HEK293 (cell line): ENCODE data around the gene MLIP.

Experiments
- CTCF ChIA-PET: fragments of 350-600 bp; formaldehyde crosslinking; extraction: SDS; loops from one replicate; lab custom pipeline; 2021; ENCODE audit warnings: antibody characterized with exemption; lab: Yijun Ruan, JAX
- POLR2A ChIA-PET: fragments of 300-600 bp; formaldehyde crosslinking; extraction: SDS; loops from one replicate; lab custom pipeline; 2020; ENCODE audit warnings: antibody characterized with exemption, inconsistent platforms; lab: Yijun Ruan, JAX
- H3K27ac ChIP-seq: fragments of 200-500 bp; sonication (Bioruptor generic); 2 replicates; pipeline ENCODE4 v1.5.1; 2014; ENCODE audit warnings: low read depth, low read length, control low read depth, inconsistent platforms; ENCODE audit errors: extremely low read depth
- H3K36me3 ChIP-seq, 2 experiments: fragments of 200-500 bp in 1 of 2; sonication (Bioruptor generic) in 1 of 2; 1 replicate in 1 of 2; 2 replicates in 1 of 2; pipeline ENCODE4 v1.5.1; 2014 to 2017; ENCODE audit warnings: inconsistent platforms in 2 of 2, low read length in 2 of 2; ENCODE audit not compliant: control insufficient read depth in 2 of 2, insufficient read depth in 1 of 2
- H3K4me1 ChIP-seq: fragments of 200-500 bp; sonication (Bioruptor generic); 2 replicates; pipeline ENCODE4 v1.5.1; 2014; ENCODE audit warnings: mild to moderate bottlenecking, low read length, inconsistent platforms; ENCODE audit not compliant: control insufficient read depth, insufficient read depth
- H3K4me3 ChIP-seq: 2 replicates; pipeline ENCODE4 v1.5.1; 2011; ENCODE audit warnings: low read depth, mild to moderate bottlenecking, control low read depth, low read length, moderate library complexity
- H3K9me3 ChIP-seq: fragments of 200-500 bp; sonication (Bioruptor generic); 2 replicates; pipeline ENCODE4 v1.5.1; 2014; ENCODE audit warnings: low read depth, low read length, inconsistent platforms; ENCODE audit not compliant: control insufficient read depth, insufficient read depth
- CTCF ChIP-seq: fragments of 450-650 bp; formaldehyde crosslinking; IDR thresholded peaks from 2 replicates; pipeline ENCODE4 v1.5.1; 2016; ENCODE audit warnings: missing biosample characterization, missing genetic modification characterization
- GLIS1 ChIP-seq: fragments of 450-650 bp; formaldehyde crosslinking; IDR thresholded peaks from 2 replicates; pipeline ENCODE4 v1.5.1; 2016; ENCODE audit warnings: missing biosample characterization, missing genetic modification characterization
- MEIS1 ChIP-seq: sonication (generic); formaldehyde crosslinking; IDR thresholded peaks from 2 replicates; pipeline ENCODE4 v1.8.1; 2022; ENCODE audit warnings: missing genetic modification reagents, mild to moderate bottlenecking, borderline replicate concordance
- PRDM6 ChIP-seq: fragments of 450-650 bp; formaldehyde crosslinking; IDR thresholded peaks from 2 replicates; pipeline ENCODE4 v1.5.1; 2017; ENCODE audit warnings: missing biosample characterization, missing genetic modification characterization
- REPIN1 ChIP-seq: fragments of 450-650 bp; formaldehyde crosslinking; IDR thresholded peaks from 2 replicates; pipeline ENCODE4 v1.5.1; 2017; ENCODE audit warnings: missing biosample characterization, missing genetic modification characterization, low read depth
- ZBTB17 ChIP-seq: fragments of 450-650 bp; formaldehyde crosslinking; IDR thresholded peaks from 2 replicates; pipeline ENCODE4 v1.5.1; 2016; ENCODE audit warnings: missing biosample characterization, missing genetic modification characterization
- ZIC2 ChIP-seq: fragments of 450-650 bp; formaldehyde crosslinking; IDR thresholded peaks from 2 replicates; pipeline ENCODE4 v1.5.1; 2016; ENCODE audit warnings: missing biosample characterization, missing genetic modification characterization
- ZNF133 ChIP-seq: fragments of 450-650 bp; formaldehyde crosslinking; IDR thresholded peaks from 2 replicates; pipeline ENCODE4 v1.5.1; 2016; ENCODE audit warnings: missing biosample characterization, missing genetic modification characterization
- ZNF138 ChIP-seq: fragments of 450-650 bp; formaldehyde crosslinking; IDR thresholded peaks from 2 replicates; pipeline ENCODE4 v1.5.1; 2016; ENCODE audit warnings: missing biosample characterization, missing genetic modification characterization, borderline replicate concordance
- ZNF18 ChIP-seq: fragments of 450-650 bp; formaldehyde crosslinking; IDR thresholded peaks from 2 replicates; pipeline ENCODE4 v1.5.1; 2016; ENCODE audit warnings: missing biosample characterization, missing genetic modification characterization
- ZNF274 ChIP-seq, 2 experiments: fragments of 200-500 bp in 1 of 2; fragments of 450-650 bp in 1 of 2; sonication (Bioruptor generic) in 1 of 2; formaldehyde crosslinking in 1 of 2; IDR thresholded peaks; 2 replicates each; pipeline versions ENCODE4 v1.5.1 to v1.6.1; 2014 to 2016; ENCODE audit warnings: borderline replicate concordance in 1 of 2, inconsistent platforms in 1 of 2, low read length in 1 of 2, missing biosample characterization in 1 of 2, missing genetic modification characterization in 1 of 2
- ZNF311 ChIP-seq: fragments of 450-650 bp; formaldehyde crosslinking; IDR thresholded peaks from 2 replicates; pipeline ENCODE4 v1.5.1; 2017; ENCODE audit warnings: missing biosample characterization, missing genetic modification characterization, borderline replicate concordance
- ZNF433 ChIP-seq: fragments of 450-650 bp; formaldehyde crosslinking; IDR thresholded peaks from 2 replicates; pipeline ENCODE4 v1.5.1; 2016; ENCODE audit warnings: missing biosample characterization, missing genetic modification characterization, low read depth
- ZNF792 ChIP-seq: fragments of 450-650 bp; formaldehyde crosslinking; IDR thresholded peaks from 2 replicates; pipeline ENCODE4 v1.5.1; 2016; ENCODE audit warnings: missing biosample characterization, missing genetic modification characterization
- ZNF843 ChIP-seq: fragments of 450-650 bp; formaldehyde crosslinking; IDR thresholded peaks from 2 replicates; pipeline ENCODE4 v1.5.1; 2016; ENCODE audit warnings: missing biosample characterization, missing genetic modification characterization
- TF ChIP-seq, protein P1 (sequence below): fragments of 450-650 bp; formaldehyde crosslinking; IDR thresholded peaks from 2 replicates; pipeline ENCODE4 v1.5.1; 2016; ENCODE audit warnings: missing biosample characterization, missing genetic modification characterization
- TF ChIP-seq, protein P2 (sequence below): fragments of 450-650 bp; formaldehyde crosslinking; IDR thresholded peaks from 2 replicates; pipeline ENCODE4 v1.5.1; 2016; ENCODE audit warnings: missing biosample characterization, missing genetic modification characterization
- TF ChIP-seq, protein P3 (sequence below): fragments of 450-650 bp; formaldehyde crosslinking; IDR thresholded peaks from 2 replicates; pipeline ENCODE4 v1.5.1; 2016; ENCODE audit warnings: missing biosample characterization, missing genetic modification characterization

MLIP gene

DNA sequence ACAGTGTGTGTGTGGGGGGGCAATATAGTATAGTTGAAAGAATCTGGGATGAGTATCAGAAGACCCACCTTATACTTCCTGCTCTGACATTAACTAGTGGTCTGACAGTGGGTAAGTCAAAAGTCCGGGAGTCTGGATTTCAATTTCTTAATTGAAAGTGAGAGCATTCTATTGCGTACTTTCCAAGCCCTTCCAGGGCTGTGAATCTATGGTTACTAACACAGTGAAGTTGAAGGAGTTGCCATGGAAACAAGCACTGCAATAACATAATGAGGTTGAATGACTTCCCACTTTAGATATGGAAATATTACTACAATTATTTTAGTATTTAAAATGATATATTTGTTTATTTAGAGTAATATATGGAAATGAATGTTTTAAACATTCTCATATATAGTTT is 80.2 kb downstream of the MLIP start:
- Histone ChIP-seq H3K36me3 (no peaks in the 10 kb centered on the region), H3K27ac (no peak overlapping the region), H3K4me1 (no peaks in the 10 kb centered on the region), H3K9me3 (no peaks in the 10 kb centered on the region), H3K4me3 (no peak overlapping the region)
- ChIA-PET POLR2A (no interaction called here), CTCF (no interaction called here)
- no peak for TF ChIP-seq ZNF133 (tag by site-specific recombination)
- TF ChIP-seq ZIC2 (tag by site-specific recombination) = no peak
- TF ChIP-seq MEIS1 (CRISPR knock-in tag) = no peak
- no peak for TF ChIP-seq GLIS1 (tag by site-specific recombination)
- TF ChIP-seq ZNF18 = no peak
- no peak for TF ChIP-seq ZNF274 (IDR thresholded peaks at IDR 0.05; ENCODE audit: low read length)
- TF ChIP-seq ZNF274 (tag by site-specific recombination; IDR thresholded peaks at IDR 0.05; ENCODE audit: borderline replicate concordance) = no peak
- TF ChIP-seq ZNF433 = no peak
- no peak for TF ChIP-seq REPIN1 (tag by site-specific recombination)
- TF ChIP-seq ZNF792 (tag by site-specific recombination) = no peak
- TF ChIP-seq ZNF311 = no peak
- TF ChIP-seq, protein P1, sequence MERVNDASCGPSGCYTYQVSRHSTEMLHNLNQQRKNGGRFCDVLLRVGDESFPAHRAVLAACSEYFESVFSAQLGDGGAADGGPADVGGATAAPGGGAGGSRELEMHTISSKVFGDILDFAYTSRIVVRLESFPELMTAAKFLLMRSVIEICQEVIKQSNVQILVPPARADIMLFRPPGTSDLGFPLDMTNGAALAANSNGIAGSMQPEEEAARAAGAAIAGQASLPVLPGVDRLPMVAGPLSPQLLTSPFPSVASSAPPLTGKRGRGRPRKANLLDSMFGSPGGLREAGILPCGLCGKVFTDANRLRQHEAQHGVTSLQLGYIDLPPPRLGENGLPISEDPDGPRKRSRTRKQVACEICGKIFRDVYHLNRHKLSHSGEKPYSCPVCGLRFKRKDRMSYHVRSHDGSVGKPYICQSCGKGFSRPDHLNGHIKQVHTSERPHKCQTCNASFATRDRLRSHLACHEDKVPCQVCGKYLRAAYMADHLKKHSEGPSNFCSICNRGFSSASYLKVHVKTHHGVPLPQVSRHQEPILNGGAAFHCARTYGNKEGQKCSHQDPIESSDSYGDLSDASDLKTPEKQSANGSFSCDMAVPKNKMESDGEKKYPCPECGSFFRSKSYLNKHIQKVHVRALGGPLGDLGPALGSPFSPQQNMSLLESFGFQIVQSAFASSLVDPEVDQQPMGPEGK = no peak
- TF ChIP-seq, protein P2, sequence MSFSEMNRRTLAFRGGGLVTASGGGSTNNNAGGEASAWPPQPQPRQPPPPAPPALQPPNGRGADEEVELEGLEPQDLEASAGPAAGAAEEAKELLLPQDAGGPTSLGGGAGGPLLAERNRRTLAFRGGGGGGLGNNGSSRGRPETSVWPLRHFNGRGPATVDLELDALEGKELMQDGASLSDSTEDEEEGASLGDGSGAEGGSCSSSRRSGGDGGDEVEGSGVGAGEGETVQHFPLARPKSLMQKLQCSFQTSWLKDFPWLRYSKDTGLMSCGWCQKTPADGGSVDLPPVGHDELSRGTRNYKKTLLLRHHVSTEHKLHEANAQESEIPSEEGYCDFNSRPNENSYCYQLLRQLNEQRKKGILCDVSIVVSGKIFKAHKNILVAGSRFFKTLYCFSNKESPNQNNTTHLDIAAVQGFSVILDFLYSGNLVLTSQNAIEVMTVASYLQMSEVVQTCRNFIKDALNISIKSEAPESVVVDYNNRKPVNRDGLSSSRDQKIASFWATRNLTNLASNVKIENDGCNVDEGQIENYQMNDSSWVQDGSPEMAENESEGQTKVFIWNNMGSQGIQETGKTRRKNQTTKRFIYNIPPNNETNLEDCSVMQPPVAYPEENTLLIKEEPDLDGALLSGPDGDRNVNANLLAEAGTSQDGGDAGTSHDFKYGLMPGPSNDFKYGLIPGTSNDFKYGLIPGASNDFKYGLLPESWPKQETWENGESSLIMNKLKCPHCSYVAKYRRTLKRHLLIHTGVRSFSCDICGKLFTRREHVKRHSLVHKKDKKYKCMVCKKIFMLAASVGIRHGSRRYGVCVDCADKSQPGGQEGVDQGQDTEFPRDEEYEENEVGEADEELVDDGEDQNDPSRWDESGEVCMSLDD = no peak
- no peak for TF ChIP-seq ZNF843
- no peak for TF ChIP-seq ZNF138 (tag by site-specific recombination)
- TF ChIP-seq, protein P3, sequence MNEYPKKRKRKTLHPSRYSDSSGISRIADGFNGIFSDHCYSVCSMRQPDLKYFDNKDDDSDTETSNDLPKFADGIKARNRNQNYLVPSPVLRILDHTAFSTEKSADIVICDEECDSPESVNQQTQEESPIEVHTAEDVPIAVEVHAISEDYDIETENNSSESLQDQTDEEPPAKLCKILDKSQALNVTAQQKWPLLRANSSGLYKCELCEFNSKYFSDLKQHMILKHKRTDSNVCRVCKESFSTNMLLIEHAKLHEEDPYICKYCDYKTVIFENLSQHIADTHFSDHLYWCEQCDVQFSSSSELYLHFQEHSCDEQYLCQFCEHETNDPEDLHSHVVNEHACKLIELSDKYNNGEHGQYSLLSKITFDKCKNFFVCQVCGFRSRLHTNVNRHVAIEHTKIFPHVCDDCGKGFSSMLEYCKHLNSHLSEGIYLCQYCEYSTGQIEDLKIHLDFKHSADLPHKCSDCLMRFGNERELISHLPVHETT (tag by site-specific recombination) = no peak
- TF ChIP-seq CTCF (tag by site-specific recombination) = no peak

DNA sequence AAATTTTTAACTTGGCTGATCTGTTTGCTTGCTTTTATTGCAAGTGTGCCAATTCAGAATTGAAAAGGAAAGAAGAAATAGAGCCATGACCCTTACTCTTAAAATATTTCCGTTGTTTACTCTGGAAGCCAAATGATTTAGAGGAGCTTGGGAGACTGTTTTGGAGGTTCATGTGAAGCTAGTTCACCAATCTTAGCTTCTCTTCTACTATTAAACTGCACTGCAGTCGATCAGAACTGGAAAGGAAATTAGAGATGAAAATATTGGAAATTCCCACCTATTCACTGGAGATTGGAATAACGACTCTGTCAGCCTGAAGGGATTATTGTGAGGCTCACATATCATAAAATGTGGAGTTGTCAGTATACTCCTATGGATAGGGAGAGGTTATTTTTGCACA is 81.8 kb downstream of the MLIP start:
- Histone ChIP-seq H3K4me3 (no peak overlapping the region), H3K4me1 (no peaks in the 10 kb centered on the region), H3K27ac (no peak overlapping the region), H3K9me3 (no peaks in the 10 kb centered on the region), H3K36me3 (no peaks in the 10 kb centered on the region)
- TF ChIP-seq ZBTB17 (tag by site-specific recombination) (no peak), PRDM6 (tag by site-specific recombination) (no peak)
- POLR2A ChIA-PET = no interaction called here
- CTCF ChIA-PET = no interaction called here
